Liver (tissue), 9 donors: ENCODE measurements around the gene NRROS. TPM values are rescaled to one million over a fixed set of nuclear protein-coding genes. Genes with fewer than 3 reads are reported as not detected.

Experiments
- DNase-seq: peaks from one replicate; pipeline ENCODE4 v3.0.0-alpha.2; 2017; ENCODE audit warnings: low spot score
- H3K27ac ChIP-seq, 2 donors: one replicate each; pipeline ENCODE4 v1.7.0; 2013; ENCODE audit warnings: inconsistent platforms in 2 of 2, low read length in 2 of 2, control low read depth in 1 of 2, low read depth in 1 of 2, mild to moderate bottlenecking in 1 of 2
- H3K27me3 ChIP-seq, 4 donors: one replicate each; pipeline versions ENCODE4 v1.6.1 to v1.7.0; 2013; ENCODE audit warnings: low read length in 3 of 4, inconsistent platforms in 1 of 4, mild to moderate bottlenecking in 1 of 4, moderate library complexity in 1 of 4; ENCODE audit not compliant: control insufficient read depth in 4 of 4, insufficient read depth in 4 of 4
- H3K36me3 ChIP-seq, 4 donors: one replicate each; pipeline versions ENCODE4 v1.6.1 to v1.7.0; 2013; ENCODE audit warnings: low read length in 3 of 4, mild to moderate bottlenecking in 3 of 4, low read depth in 1 of 4, moderate library complexity in 1 of 4; ENCODE audit not compliant: control insufficient read depth in 4 of 4, insufficient read depth in 3 of 4
- H3K4me1 ChIP-seq, 4 donors: one replicate each; pipeline versions ENCODE4 v1.6.1 to v1.7.0; 2013; ENCODE audit warnings: low read length in 3 of 4, mild to moderate bottlenecking in 3 of 4, moderate library complexity in 1 of 4; ENCODE audit not compliant: control insufficient read depth in 4 of 4, insufficient read depth in 4 of 4
- H3K4me3 ChIP-seq, 3 donors: one replicate each; pipeline versions ENCODE4 v1.6.1 to v1.7.0; 2013; ENCODE audit warnings: low read length in 3 of 3, control low read depth in 1 of 3, low read depth in 1 of 3, mild to moderate bottlenecking in 1 of 3
- H3K9ac ChIP-seq, 2 donors: one replicate each; pipeline ENCODE4 v1.7.0; 2013; ENCODE audit warnings: low read length in 2 of 2, mild to moderate bottlenecking in 2 of 2, moderate library complexity in 2 of 2, control low read depth in 1 of 2, low read depth in 1 of 2
- H3K9me3 ChIP-seq, 4 donors: one replicate each; pipeline versions ENCODE4 v1.6.1 to v1.7.0; 2013; ENCODE audit warnings: low read length in 3 of 4; ENCODE audit not compliant: control insufficient read depth in 4 of 4
- ATF3 ChIP-seq: IDR thresholded peaks from 2 replicates; pipeline ENCODE4 v1.6.1; 2016; ENCODE audit warnings: antibody characterized with exemption
- FOXA1 ChIP-seq: IDR thresholded peaks from 2 replicates; pipeline ENCODE4 v1.6.1; 2016; ENCODE audit warnings: antibody characterized with exemption
- FOXA2 ChIP-seq: IDR thresholded peaks from 2 replicates; pipeline ENCODE4 v1.6.1; 2016; ENCODE audit warnings: antibody characterized with exemption
- GABPA ChIP-seq, 2 donors: IDR thresholded peaks in 1 of 2; conservative IDR thresholded peaks in 1 of 2; 2 replicates each; pipeline ENCODE4 v1.6.1; 2016; ENCODE audit warnings: antibody characterized with exemption in 2 of 2, mild to moderate bottlenecking in 1 of 2, moderate library complexity in 1 of 2
- HNF4G ChIP-seq: IDR thresholded peaks from 2 replicates; pipeline ENCODE4 v1.6.1; 2016; ENCODE audit warnings: antibody characterized with exemption
- JUND ChIP-seq, 2 donors: IDR thresholded peaks; 2 replicates each; pipeline ENCODE4 v1.6.1; 2016; ENCODE audit warnings: antibody characterized with exemption in 2 of 2
- MAX ChIP-seq: IDR thresholded peaks from 2 replicates; pipeline ENCODE4 v1.6.1; 2016; ENCODE audit warnings: antibody characterized with exemption
- RAD21 ChIP-seq, 2 donors: IDR thresholded peaks; 2 replicates each; pipeline ENCODE4 v1.6.1; 2016; ENCODE audit warnings: antibody characterized with exemption in 2 of 2, mild to moderate bottlenecking in 2 of 2
- RXRA ChIP-seq, 2 donors: IDR thresholded peaks; 2 replicates each; pipeline ENCODE4 v1.6.1; 2017 to 2018; ENCODE audit warnings: antibody characterized with exemption in 2 of 2, mild to moderate bottlenecking in 1 of 2
- SP1 ChIP-seq: IDR thresholded peaks from 2 replicates; pipeline ENCODE4 v1.6.1; 2018; ENCODE audit warnings: antibody characterized with exemption, mild to moderate bottlenecking
- YY1 ChIP-seq: IDR thresholded peaks from 2 replicates; pipeline ENCODE4 v1.6.1; 2016; ENCODE audit warnings: antibody characterized with exemption, mild to moderate bottlenecking
- WGBS: extraction: QIAGEN DNeasy Blood & Tissue Kit; methylation state at CpG from one replicate; pipeline ENCODE4 v1.1.7; 2013; 5-methylcytosine and 5-hydroxymethylcytosine counted together
- polyA plus RNA-seq, 2 donors: library from polyadenylated mRNA; stranded (reverse) in 1 of 2; unstranded in 1 of 2; fragments of 200-250 nt in 1 of 2; fragments of >200 nt in 1 of 2; fragmentation: Nextera tagmentation in 1 of 2; extraction: Ambion mirVana in 1 of 2; gene quantifications; one replicate each; pipeline versions ENCODE4 v1.2.1 to v1.2.3, GENCODE V29; 2013 to 2015
- total RNA-seq, 2 donors: library from RNA; depleted of rRNA; stranded (reverse); fragments of >200 nt; gene quantifications; one replicate each; pipeline ENCODE4 v1.2.3, GENCODE V29; 2014
- TF ChIP-seq, protein P1 (sequence below): IDR thresholded peaks from 2 replicates; pipeline ENCODE4 v1.6.1; 2016; ENCODE audit warnings: antibody characterized with exemption, mild to moderate bottlenecking
- donor health status: healthy.
- donor health status: healthy.
- donor health status: healthy.
- donor health status: healthy.
- donor health status: healthy.

NRROS gene
- total and polyA plus RNA-seq, 4 donors = 0.82 to 9.2 (median 3.0) TPM

GRCh38 chr3:196697270-196697669 is 57.8 kb downstream of the NRROS start:
- H3K27ac ChIP-seq = no peak overlapping the region
- no peaks in the 10 kb centered on the region for H3K27me3 ChIP-seq
- no peak overlapping the region for H3K4me3 ChIP-seq
- no peaks in the 10 kb centered on the region for H3K9me3 ChIP-seq
- H3K9ac ChIP-seq = no peak overlapping the region
- DNase-seq = no peak
- 87% methylated on average over 5 of the region's 5 CpGs for WGBS
- TF ChIP-seq GABPA (IDR thresholded peaks at IDR 0.05 in 1 of 2, conservative IDR thresholded peaks at IDR 0.05 in 1 of 2) (no peak), FOXA2 (no peak), RXRA (IDR thresholded peaks at IDR 0.05) (no peak), SP1 (no peak), YY1 (no peak), FOXA1 (no peak), ATF3 (no peak), RAD21 (IDR thresholded peaks at IDR 0.05) (no peak), JUND (IDR thresholded peaks at IDR 0.05) (no peak), MAX (no peak)
- TF ChIP-seq, protein P1, sequence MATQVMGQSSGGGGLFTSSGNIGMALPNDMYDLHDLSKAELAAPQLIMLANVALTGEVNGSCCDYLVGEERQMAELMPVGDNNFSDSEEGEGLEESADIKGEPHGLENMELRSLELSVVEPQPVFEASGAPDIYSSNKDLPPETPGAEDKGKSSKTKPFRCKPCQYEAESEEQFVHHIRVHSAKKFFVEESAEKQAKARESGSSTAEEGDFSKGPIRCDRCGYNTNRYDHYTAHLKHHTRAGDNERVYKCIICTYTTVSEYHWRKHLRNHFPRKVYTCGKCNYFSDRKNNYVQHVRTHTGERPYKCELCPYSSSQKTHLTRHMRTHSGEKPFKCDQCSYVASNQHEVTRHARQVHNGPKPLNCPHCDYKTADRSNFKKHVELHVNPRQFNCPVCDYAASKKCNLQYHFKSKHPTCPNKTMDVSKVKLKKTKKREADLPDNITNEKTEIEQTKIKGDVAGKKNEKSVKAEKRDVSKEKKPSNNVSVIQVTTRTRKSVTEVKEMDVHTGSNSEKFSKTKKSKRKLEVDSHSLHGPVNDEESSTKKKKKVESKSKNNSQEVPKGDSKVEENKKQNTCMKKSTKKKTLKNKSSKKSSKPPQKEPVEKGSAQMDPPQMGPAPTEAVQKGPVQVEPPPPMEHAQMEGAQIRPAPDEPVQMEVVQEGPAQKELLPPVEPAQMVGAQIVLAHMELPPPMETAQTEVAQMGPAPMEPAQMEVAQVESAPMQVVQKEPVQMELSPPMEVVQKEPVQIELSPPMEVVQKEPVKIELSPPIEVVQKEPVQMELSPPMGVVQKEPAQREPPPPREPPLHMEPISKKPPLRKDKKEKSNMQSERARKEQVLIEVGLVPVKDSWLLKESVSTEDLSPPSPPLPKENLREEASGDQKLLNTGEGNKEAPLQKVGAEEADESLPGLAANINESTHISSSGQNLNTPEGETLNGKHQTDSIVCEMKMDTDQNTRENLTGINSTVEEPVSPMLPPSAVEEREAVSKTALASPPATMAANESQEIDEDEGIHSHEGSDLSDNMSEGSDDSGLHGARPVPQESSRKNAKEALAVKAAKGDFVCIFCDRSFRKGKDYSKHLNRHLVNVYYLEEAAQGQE = no peak
- H3K36me3 ChIP-seq = no peaks in the 10 kb centered on the region
- H3K4me1 ChIP-seq = no peaks in the 10 kb centered on the region

- no peak overlapping the region for H3K27ac ChIP-seq
- DNase-seq = no peak
- no peaks in the 10 kb centered on the region for H3K4me1 ChIP-seq
- 90% methylated on average over 7 of the region's 7 CpGs for WGBS
- TF ChIP-seq HNF4G = no peak
- no peak for TF ChIP-seq MAX
- TF ChIP-seq SP1 = no peak
- no peak for TF ChIP-seq RXRA (IDR thresholded peaks at IDR 0.05)
- no peak for TF ChIP-seq FOXA2
- H3K9me3 ChIP-seq = no peaks in the 10 kb centered on the region
- H3K4me3 ChIP-seq = no peak overlapping the region
- no peaks in the 10 kb centered on the region for H3K27me3 ChIP-seq
- H3K9ac ChIP-seq = no peak overlapping the region
- no peaks in the 10 kb centered on the region for H3K36me3 ChIP-seq
These were observed 60.3 kb downstream of the NRROS start for GRCh38 chr3:196699749-196700148.

GRCh38 chr3:196700801-196701200 is 61.3 kb downstream of the NRROS start:
- H3K4me1 ChIP-seq = no peaks in the 10 kb centered on the region
- H3K27ac ChIP-seq = no peak overlapping the region
- no peak for TF ChIP-seq JUND (IDR thresholded peaks at IDR 0.05)
- TF ChIP-seq FOXA1 = no peak
- no peaks in the 10 kb centered on the region for H3K27me3 ChIP-seq
- no peaks in the 10 kb centered on the region for H3K9me3 ChIP-seq
- DNase-seq = no peak
- no peaks in the 10 kb centered on the region for H3K36me3 ChIP-seq
- no peak overlapping the region for H3K9ac ChIP-seq
- WGBS = 81% methylated on average over 4 of the region's 4 CpGs
- H3K4me3 ChIP-seq = no peak overlapping the region
